HG02571 (cell line): Measurements from ENCODE around the gene FOXC2.

ENCODE experiments used
- ATAC-seq: cut with Tn5 transposase; IDR thresholded peaks from one replicate; pipeline ENCODE4 v1.9.1; 2021; ENCODE audit warnings: mild to moderate bottlenecking, moderate library complexity; ENCODE audit not compliant: unreplicated experiment

FOXC2 gene

GRCh38 chr16:86566601-86566965 lies at the start of gene FOXC2:
TSS of gene FOXC2 (plus strand) at chr16:86566829. CDS start at chr16:86567336, 507 bp downstream.
- ATAC-seq: no peak

DNA sequence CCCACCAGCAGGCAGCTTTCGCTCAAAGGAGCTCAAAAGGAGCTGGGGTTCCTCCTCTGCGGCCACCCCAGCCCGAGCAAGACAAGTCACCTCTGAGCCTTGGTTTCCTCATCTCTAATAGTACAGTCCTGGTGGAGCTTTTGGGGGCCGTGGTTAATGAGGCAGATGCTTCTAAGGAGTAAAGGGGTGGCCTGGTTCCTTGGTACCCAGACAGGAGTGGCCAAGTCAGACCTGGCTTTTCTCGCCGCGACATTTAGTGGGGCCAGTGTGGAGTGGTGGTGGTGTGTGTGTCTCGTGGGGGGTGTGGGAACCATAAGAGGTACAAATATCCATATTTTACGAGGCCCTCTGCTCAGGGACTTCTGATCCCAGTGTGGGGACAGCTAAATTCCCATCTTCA lies 49.6 kb upstream of the FOXC2 start:
- no peak for ATAC-seq

- no peak for ATAC-seq
Observed at GRCh38 chr16:86517652-86518258, 48.9 kb upstream of the FOXC2 start.

GRCh38 chr16:86519007-86519648 lies 47.5 kb upstream of the FOXC2 start:
- ATAC-seq: no peak

GRCh38 chr16:86519649-86520316 lies 46.8 kb upstream of the FOXC2 start:
- ATAC-seq: no peak

GRCh38 chr16:86520317-86521210 lies 46.1 kb upstream of the FOXC2 start:
- no peak for ATAC-seq

DNA sequence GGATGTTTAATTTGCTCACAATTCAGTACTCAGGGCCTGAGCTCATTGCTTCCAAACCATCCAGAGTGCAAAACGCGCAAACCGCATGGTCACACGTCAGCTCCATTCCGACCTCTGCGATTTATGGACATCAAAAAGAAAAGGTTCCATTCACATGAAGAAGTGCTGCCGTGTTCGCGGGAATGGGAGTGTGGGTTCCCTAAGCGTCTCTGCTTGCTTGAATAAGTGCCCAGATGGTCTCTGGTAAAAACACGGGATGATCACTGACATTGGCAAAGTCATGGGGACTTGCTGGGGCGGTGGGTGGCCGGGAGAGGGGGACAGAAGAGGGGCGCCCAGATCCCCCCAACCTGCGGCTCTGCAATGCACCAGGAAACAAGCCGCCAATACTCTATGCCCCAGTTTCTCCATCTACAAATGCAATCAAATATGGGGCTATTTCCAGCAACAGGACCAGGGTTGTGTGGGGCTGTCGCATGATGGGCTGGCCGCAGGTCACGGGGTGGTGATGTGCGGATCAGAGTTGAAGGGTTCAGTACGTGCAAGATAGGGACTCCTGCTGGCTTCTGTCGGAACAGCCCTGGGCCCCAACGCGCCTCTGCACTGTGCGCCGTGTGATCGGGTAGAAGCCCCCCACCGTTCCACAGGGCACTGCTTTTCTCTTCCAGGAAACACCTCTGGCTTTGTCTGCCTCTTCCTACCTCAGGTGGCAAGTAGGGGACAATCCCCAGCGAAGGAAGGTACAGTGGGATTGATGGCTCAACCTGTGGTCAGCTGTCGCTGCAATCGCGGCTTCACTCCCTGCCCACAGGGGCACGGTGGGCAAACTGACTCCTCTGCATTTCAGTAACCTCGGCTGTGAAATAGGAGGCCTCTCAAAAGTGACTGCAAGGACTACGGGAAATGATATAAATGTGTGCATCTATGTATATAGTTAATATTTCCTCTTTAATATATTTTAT lies 45.1 kb upstream of the FOXC2 start:
- no peak for ATAC-seq

GRCh38 chr16:86522634-86523033 lies 44.0 kb upstream of the FOXC2 start:
- ATAC-seq: no peak

GRCh38 chr16:86523166-86523740 lies 43.4 kb upstream of the FOXC2 start:
- ATAC-seq: no peak

DNA sequence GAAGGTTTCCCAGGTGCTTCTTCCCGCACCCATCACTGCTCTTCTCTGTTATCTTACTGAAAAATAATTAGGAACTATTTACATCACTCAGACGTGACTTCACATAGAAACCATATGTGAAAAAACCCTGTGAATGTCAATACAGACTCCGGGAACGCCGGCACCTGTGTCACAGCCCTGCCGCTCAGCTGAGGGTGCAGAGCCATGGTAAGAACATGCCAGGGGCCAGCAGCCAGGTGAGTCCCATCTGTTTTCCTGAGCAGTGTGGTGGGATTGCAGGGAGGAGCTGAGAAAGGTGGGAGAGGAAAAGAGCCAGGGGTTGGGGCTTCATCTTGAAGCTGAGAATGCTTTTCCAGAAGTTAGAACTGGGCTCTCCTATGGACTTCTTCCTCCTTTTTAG lies 42.6 kb upstream of the FOXC2 start:
- no peak for ATAC-seq

- no peak for ATAC-seq
Observed at GRCh38 chr16:86525696-86526095, 40.9 kb upstream of the FOXC2 start.

DNA sequence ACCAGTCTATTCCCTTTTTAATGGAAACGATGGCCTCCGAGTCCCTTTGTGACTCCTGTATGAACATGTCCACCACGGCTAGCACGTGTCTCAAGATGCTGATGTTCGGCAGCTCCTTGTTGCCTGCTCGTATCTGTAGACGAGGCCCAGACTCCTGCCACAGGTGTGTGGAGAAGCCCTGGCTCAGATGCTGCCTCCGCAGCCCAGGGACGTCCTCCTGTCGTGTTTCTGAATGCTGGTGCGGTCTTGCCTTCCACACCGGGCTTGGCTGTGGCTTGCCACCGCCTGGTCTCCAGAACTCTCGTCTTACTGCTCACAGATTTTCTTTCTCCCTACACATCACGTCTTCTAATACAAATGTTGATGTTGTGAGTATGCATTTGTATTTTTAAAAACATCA lies 39.3 kb upstream of the FOXC2 start:
- no peak for ATAC-seq

GRCh38 chr16:86528061-86528929 lies 38.3 kb upstream of the FOXC2 start:
- no peak for ATAC-seq

- no peak for ATAC-seq
Observed at GRCh38 chr16:86529160-86529559, 37.5 kb upstream of the FOXC2 start.

DNA sequence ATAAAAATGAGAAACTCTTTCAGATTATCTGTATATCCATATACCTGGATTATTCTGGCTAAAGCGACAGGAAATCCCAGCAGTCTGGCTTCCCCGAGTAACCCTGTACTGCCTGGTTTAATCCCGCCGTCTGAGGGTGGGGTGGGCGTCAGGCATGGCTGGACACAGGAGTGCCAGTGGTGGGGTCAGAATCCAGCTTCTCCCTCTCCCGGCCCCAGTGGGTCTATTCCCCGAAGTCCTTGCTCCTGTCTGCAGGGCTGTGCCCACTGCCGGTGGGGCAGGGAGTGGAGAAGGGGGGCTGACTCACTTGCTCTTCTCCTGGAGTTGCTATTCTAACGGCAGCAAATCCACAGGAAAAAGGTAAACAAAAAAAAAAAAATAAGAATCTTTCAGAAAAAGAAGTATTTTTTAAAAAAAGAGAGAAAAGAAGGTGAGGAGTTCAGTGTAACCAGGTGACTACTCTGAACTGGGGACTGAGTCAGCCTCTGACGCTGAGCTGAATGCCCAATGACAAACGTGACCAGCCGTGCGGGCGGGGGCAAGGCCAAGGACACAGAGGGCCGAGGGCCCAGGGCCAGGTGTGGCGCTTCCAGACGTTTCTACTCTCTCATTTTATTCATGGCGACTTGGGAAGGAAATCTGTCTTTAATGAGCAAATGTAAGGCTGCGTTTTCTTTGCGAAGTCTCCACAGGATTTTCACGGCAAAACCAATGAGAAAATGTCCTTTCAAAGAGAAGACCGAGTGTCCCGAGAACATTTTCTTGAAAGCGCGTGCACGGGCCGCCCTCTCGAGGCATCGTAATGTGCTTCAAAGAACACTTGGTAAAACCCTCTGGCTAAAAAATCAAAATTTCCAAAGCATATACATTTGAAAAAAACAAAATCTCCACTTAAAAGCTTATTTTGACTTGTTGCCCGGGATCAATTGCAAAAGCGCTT lies 36.1 kb upstream of the FOXC2 start:
- ATAC-seq: no peak

GRCh38 chr16:86531191-86531545 lies 35.5 kb upstream of the FOXC2 start:
- no peak for ATAC-seq

DNA sequence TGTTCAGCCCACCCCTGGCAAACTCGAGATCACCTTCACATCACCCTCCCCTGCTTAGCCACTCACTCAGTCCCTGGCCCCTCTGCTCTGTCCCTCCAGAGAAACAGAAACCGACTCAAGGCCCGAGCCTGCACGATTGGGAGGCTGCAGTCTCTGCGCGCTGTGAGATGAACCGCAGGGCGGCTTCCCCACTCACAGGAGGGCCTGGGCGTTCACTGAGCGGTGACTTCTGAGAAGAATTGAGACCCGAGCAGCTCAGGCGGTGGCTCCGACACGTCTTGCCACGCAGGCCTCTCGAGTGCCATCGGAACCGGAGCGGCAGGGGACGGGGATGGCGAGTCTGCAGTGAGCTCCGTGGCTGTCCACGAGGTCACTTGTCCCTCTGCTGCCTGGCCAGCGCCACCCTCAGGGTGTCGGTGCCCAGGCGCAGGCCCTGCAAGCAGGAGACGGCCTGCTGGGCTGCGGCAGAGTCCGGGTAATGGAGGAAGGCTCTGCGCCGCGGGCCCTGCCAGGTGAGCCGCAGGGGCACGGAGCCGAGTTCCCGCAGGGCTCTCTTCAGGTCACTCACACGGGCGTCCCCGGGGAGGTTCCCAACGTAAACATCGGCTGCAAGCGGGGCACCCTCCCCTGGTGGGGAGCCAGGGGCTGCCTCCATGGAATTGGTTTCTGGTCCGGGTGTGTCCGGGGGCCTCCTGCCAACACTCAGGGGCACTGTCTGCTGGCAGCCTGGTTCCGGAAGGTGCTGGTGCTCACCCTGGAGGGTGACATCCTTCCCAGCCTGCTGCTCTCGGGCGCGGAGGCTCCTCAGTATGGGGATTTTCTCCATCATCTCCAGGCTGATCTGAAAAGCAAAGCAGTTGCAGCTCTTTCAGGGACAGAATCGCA lies 34.7 kb upstream of the FOXC2 start:
- no peak for ATAC-seq
